ENCODE measurements around the gene LIPA.
"Not testable (repeated sequence)": the region's sequence is repeated elsewhere in the genome, so short reads cannot be mapped to it uniquely, and the experiment has no call there.

The LIPA gene

DNA sequence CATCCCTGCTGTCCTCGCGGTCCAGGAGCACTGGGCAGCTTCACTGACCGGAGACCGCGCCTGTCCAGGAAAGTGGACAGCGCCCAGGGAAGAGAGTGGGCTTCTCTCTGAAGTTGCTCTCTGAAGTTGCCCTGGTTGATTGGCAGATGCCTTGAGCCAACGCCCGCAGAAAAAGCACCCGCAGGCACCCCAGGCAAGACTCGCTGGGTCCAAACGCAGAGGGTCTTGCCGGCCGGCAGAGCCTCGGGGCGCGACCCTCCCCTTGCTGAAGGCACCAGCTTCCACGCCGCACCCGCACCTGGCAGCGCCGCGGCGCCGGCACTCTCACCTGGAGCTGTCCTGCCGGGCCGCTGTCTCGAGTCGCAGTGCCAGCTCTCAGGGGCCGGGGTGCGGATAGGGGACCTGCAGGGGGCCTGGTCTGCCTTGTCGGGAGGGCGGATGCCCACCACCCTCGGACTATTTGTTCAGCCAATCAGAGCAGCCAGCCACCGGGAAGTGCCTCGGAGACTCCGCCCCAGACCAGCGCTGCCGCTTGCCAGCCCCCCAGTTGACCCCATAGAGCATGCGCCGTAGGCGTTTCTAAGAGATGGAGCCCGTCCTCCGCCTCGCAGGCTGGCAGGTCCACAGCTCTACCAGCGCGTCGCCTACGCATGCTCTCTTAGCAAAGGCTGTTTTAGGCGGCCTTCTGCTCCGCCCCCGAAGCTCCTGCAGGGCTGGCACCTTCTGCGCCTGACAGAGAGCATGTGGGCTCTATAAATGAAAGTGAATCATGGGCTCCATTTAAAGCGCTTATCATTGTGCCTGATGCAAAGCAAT, at the start of gene LIPA:
TSS of gene LIPA (minus strand) at position 367 of the 816 bp plus-strand sequence. CDS start 4,127 bp downstream, outside the sequence.
- peak; percentile 90 for DNase-seq

DNA sequence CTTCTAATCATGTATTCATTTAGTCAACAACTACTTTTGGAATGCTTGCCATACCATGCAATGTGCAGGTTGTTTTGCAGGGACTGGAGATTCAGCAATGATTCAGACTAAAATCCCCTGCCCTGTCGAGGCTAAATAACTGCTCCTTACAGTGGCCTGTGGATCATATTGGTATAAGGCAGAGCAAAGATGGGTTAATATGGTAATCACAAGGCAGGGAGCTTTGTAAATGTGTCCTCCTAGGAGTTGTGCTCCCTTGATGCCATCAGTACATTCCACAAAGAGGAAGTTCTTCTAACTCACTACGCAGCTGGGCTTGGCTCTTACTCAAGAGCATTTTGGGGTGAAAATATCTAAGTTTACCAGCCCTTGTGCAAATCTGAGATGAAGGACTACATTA, 49.7 kb upstream of the LIPA start:
- no peak for DNase-seq

GRCh38 chr10:89299031-89299430, 47.5 kb upstream of the LIPA start:
- no peak for DNase-seq

DNA sequence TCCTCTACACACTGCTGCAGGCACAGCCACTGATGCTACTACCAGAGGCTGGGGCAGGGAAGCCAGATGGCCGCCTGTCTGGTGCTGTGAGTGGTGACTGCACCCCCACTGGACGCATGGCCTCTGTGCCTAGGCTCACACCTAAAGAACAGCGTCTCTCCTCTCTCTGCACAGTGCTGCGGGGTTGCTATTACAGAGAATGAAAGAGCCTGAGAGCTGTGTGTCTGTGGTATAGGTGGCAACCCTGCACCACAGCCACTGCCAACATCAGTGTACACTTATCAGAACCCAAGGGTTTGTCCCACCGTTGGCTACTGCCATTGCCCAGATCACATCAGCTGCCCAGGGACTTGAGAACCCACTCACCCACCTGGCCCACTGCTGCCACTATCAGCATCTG, 46.2 kb upstream of the LIPA start:
- DNase-seq: no peak

- no peak for DNase-seq
Measured at GRCh38 chr10:89297356-89297755, 45.8 kb upstream of the LIPA start.

DNA sequence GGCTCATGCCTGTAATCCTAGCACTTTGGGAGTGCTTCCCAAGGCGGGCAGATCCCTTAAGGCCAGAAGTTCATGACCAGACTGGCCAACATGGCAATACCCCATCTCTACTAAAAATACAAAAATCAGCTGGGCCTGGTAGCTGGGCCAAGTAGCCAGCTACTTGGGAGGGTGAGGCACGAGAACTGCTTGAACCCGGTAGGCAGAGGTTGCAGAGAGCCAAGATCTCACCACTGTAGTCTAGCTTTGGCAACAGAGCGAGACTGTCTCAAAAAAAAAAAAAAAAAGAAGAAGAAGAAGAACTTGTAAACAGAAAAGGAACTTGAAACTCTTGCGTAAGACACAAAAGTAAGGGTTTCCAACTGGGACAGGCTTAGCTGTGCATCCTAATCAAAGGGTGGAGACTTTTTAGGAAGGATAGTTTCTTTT, 44.7 kb upstream of the LIPA start:
- DNase-seq: no peak

- no peak for DNase-seq
Measured at GRCh38 chr10:89295597-89295996, 44.0 kb upstream of the LIPA start.

DNA sequence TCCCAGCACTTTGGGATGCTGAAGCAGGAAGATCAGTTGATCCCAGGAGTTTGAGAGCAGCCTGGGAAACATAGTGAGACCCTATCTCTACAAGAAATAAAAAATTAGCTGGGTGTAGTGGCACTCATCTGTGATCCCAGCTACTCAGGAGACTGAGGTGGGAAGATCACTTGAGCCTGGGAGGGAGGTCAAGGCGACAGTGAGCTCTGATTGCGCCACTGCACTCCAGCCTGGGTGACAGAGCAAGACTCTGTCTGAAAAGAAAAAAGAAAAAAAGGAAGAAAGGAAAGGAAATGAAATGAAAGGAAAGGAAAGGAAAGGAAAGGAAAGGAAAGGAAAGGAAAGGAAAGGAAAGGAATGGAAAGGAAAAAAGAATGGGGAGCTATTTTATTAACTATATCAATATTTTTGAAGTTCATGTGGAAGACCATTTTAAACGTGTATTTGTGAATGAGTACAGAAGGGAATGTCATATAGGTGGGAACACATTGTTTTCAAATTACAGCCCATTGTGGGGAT, 43.2 kb upstream of the LIPA start:
- DNase-seq: no peak

DNA sequence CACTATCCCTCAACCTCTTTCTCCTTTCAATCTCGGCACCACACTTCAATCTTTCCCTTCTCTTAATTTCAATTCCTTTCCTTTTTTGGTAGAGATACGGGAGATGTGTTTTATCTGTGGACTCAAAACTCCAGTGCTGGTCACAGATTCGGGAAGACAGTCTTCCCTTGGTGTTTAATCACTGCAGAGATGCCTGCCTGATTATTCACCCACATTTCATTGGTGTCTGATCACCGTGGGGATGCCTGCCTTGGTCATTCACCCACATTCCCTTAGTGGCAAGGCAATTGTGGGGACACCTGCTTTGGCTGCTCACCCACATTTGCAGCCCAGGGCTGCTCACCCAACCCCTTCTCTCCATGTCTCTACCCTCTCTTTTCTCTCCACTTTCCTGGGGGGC, 33.7 kb upstream of the LIPA start:
- DNase-seq: not testable (repeated sequence)

DNA sequence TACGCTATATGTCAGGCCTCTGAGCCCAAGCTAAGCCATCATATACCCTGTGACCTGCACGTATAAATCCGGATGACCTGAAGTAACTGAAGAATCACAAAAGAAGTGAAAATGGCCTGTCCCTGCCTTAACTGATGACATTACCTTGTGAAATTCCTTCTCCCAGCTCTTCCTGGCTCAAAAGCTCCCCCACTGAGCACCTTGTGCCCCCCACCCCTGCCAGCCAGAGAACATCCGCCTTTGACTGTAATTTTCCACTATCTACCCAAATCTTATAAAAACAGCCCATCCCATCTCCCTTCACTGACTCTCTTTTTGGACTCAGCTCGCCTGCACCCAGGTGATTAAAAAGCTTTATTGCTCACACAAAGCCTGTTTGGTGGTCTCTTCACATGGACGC, 33.1 kb upstream of the LIPA start:
- DNase-seq: not testable (repeated sequence)

GRCh38 chr10:89283936-89284475, 32.4 kb upstream of the LIPA start:
- DNase-seq: no peak

GRCh38 chr10:89283025-89283935, 31.7 kb upstream of the LIPA start:
- no peak for DNase-seq

DNA sequence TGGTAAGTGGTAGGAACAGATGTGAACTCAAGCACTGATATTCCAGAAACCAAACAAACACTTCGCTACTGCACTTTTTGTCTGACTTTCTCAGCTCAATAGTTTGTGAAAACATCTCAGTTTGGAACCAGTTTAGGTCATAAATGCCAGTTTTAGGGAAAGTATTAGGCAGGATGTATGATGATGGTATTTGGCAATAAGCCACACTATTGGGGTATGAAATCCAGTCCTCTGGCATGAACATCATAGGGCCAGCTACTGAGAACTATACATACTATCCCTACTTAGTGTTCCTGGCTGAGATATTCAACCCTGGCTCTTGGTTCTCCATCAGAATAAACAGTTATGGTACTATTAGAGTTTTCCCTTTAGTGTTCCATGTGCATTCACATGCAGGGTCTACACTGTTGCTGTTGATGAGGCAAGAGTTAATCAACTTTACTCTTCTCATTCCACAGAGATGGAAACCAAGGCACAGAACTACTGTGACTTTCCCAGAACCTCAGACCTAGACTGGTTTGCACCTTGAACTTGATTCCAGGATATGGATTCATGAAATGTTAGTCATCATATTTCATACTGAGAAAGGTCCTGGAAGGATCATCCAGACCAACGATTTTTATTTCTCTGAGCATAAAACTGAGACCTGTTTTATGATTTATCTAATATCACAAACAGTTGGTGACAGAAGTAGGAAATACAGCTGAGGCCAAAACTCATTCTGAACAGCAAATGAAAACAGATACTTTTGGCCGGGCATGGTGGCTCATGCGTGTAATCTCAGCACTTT, 30.2 kb upstream of the LIPA start:
- no peak for DNase-seq

- no peak for DNase-seq
Measured at GRCh38 chr10:89280508-89280907, 28.9 kb upstream of the LIPA start.

GRCh38 chr10:89279421-89279869, 27.9 kb upstream of the LIPA start:
- DNase-seq: no peak

- no peak for DNase-seq
Measured at GRCh38 chr10:89278900-89279392, 27.4 kb upstream of the LIPA start.

GRCh38 chr10:89278034-89278535, 26.5 kb upstream of the LIPA start:
- no peak for DNase-seq

DNA sequence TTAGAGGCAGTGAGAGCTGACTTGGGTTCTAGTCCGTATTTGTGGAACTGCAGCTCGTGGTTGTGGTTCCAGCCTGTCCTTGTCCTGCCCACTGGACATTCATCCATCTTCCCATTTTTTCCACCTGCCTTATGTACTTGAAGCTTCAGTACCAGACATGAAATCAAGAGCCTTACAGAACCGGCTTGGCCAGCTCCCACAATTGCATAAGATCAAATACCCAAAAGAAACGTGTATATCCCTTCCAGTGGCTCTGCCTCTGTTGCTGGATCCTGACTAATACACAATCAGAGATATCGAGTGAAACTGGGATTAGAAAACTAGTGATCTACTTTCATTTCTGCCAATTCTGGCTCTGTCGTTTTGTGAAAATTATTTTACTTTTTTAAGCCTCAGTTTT, 23.8 kb upstream of the LIPA start:
- DNase-seq: no peak

DNA sequence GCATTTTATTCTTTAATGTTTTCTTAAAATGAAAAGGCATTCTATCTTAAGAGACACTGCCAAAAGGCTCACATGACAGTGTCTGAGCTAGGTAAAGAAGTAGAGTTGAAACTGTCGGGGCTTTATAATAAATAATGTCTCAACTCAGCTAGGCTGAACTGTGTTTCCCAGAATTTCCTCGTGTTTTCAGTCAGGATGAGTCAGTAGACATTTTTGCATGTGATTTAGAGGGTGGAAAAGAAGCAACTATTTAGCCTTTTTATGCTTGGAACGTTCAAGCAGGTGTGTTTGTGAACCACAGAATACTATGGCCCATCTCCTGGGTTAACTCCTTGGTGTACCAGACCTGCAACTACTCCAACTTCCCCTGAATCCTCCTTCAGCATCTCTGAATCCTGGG, 23.4 kb upstream of the LIPA start:
- DNase-seq: no peak

- no peak for DNase-seq
Measured at GRCh38 chr10:89273680-89274079, 22.1 kb upstream of the LIPA start.

- no peak for DNase-seq
Measured at GRCh38 chr10:89271532-89271931, 20.0 kb upstream of the LIPA start.

DNA sequence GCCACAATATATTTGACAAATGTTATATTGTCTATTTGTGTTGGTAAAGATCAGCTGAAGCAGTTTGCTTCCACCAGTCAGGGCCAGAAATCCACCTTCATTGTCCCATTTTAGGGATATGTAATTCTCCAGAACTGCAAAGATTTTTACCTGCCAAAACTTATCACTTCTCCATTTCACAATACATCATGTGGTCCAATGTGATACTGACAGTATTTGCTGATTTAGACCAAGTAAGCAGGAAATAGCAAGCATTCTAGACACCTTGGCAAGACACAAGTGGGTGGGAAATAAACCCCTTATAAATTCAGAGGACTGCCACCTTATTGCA, 18.5 kb upstream of the LIPA start:
- DNase-seq: no peak

Data from activated CD4-positive, CD25-positive, alpha-beta regulatory T cell treated with anti-CD3 and anti-CD28 coated beads, Interleukin-2, amount 50 U/mL, for 72 hours (primary cell).